GM18867 (cell line): ENCODE data around the gene OR56B4.
"Not testable (repeated sequence)": the region's sequence is repeated elsewhere in the genome, so short reads cannot be mapped to it uniquely, and the experiment has no call there.

Experiments
- ATAC-seq: cut with Tn5 transposase; IDR thresholded peaks from one replicate; pipeline ENCODE4 v1.9.1; 2021; ENCODE audit warnings: mild to moderate bottlenecking, moderate library complexity; ENCODE audit not compliant: unreplicated experiment

Gene OR56B4, protein sequence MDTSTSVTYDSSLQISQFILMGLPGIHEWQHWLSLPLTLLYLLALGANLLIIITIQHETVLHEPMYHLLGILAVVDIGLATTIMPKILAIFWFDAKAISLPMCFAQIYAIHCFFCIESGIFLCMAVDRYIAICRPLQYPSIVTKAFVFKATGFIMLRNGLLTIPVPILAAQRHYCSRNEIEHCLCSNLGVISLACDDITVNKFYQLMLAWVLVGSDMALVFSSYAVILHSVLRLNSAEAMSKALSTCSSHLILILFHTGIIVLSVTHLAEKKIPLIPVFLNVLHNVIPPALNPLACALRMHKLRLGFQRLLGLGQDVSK

DNA sequence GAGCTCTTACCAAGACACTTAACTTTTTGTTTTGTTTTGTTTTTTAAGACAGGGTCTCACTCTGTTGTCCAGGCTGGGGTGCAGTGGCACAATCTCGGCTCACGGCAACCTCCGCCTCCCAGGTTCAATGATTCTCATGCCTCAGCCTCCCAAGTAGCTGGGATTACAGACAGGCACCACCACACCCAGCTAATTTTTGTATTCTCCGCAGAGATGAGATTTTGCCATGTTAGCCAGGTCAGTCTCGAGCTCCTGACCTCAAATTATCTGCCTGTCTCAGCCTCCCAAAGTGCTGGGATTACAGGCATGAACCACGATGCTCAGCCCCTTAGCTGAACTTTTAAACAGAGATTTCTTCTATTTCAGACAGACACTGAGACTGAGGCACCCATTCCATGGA is at the start of gene OR56B4:
TSS of gene OR56B4 (plus strand) at position 301 of the 400 bp plus-strand sequence. CDS start at position 396, 95 bp downstream.
- not testable (repeated sequence) for ATAC-seq

DNA sequence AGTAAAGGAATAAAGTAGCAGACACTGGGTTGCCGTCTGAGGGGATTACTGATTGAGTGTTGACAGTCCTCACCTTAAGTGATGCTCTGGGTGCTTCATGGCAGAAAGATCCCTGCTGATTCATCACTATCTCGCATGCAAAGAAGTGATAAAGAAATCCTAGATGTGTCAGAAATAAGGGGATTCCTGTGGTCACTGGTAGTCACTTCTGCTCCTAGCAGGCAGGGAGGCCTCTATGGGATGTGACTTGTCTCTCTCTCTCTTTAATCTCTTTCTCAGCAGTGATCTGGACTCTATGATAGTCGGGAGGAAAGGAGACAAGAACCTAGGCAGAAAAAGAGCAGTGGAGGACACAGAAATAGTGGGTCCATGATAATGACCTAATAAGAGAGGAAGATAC is 46.0 kb upstream of the OR56B4 start:
- no peak for ATAC-seq

DNA sequence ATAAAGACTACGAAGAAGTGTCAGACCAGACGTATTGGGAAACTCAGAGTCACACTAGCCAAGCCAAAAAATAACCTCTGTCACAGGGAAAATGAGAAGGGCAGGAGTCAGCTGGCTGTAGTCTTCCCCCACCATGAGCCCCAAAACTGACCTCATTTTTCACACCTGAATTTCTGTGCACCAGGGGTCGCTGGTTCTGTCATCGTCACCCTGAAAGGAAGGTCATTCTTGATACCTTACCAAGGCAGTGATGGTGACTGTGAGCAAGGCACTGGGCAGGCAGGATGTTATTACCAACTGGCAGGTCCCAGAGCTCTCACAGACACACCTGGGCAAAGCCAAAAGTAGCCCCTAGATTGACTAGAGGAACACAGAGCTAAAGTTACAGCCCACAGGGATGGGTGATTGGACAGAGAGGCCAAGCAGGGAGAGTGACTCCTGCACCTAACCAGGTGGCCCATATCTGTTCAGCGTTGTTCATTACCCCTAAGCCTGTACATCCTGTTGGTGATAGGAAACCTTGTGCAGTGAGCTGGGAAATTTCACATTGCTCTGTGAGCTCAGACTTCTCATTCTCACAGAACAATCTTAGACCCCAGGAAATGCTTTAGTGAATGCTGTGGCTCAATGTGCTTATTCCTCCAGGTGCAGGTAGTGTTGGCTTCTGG is 44.7 kb upstream of the OR56B4 start:
- no peak for ATAC-seq

DNA sequence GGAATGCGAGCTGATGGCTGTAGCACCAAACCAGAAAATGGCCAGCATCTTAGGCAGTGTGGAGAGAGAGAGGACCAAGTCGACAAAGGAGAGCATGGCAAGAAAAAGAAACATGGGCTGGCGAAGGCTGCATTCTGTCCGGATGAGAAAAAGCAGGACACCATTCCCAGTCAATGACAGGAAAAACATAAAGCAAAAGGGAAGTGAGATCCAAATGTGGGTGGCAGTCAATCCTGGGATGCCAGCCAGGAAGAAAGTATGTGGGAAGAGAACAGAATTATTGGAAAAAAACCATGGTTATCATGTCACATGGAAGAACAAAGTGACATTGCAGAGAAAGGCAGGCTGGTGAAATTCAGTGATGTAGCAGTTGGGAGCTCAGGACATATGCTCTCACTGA is 40.0 kb upstream of the OR56B4 start:
- ATAC-seq: no peak

DNA sequence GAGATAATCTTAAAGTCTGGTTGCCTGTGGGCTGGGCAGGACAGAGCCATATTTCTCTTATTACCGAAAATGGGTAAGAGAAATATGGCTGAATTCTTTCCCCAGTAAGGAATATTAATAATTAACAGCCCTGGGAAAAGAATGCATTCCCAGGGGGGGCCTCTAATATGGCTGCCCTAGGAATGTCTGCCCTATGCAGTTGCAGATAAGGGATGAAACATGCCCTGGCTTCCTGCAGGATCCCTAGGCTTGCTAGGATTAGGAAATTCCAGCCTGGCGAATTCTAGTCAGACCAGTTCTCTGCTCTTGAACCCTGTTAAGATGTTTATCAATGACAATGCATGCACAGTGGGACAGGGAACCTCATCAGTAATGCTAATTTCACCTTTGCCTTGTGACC is 31.0 kb upstream of the OR56B4 start:
- ATAC-seq: not testable (repeated sequence)

DNA sequence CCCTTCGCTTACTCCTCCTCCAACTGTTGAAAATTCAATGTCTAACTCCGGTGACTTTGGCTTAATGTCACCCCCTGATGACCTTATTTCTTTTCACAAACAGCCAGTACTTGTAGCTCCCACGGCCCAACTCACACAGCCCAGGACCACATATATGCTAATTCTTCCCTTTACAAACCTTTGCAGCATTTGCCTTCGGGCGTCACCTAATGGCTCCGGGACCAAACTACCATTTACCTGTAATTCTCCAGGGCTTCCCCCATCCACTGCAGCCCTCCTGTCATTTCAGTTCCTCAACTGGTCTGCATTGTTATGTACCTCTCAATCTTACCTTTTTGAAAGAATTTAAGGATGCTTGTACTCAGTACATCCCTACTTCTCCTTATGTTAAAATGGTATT is 29.8 kb upstream of the OR56B4 start:
- no peak for ATAC-seq

DNA sequence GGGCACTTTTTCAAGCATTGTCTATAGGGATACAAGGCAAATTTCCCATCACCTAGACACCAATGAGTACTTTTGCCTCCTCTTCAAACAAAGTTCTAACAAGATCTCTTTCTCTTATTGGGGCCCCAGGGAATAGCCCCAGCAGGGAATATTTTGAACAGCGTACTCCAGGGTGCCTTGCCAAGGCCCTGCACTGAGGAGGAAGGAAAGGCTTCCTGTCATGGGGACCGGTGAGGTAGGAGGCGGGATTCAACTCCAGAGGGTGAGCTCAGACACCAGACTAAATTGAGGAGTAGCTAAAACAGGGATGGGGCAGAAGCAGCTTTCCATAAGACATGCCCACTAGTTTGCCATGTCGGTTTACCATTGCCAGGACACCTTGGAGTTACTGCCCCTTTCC is 28.0 kb upstream of the OR56B4 start:
- no peak for ATAC-seq

DNA sequence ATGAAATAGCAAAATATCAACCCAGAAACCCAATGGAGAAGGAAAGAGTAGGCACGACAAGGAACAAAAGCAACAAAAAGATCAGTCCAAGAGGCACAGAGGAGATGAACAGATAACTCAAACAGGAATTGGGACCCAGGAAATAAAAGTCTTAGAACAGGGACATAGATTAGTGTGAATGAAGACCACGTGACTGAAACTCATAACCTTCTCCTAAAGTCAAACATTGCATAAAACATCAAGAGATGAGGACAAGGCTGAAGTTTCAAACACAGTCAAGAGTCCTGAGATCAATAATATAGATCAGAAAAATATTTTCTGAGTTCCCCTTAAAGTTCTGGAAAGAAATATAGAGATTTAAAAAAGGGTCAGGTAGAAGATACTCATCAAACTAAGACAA is 24.4 kb upstream of the OR56B4 start:
- no peak for ATAC-seq

DNA sequence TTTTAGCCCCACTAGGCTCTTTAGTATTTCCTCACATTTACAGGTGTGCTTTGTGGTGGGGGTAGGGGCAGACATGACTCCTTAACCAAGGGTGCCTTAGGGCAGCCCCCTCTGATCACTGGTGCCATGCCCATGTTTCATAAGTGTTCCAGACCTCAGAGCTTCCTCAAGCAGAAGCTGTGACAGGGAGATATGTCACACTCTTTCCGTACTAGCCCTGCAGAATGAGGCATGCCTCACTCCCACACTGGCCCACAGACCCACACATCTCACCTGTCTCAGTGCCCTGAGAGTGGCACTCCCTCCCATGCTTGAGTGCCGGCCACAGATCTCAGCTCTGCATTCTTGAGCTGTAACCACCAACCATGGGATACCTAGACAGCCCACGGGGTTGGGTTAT is 22.9 kb upstream of the OR56B4 start:
- ATAC-seq: no peak

DNA sequence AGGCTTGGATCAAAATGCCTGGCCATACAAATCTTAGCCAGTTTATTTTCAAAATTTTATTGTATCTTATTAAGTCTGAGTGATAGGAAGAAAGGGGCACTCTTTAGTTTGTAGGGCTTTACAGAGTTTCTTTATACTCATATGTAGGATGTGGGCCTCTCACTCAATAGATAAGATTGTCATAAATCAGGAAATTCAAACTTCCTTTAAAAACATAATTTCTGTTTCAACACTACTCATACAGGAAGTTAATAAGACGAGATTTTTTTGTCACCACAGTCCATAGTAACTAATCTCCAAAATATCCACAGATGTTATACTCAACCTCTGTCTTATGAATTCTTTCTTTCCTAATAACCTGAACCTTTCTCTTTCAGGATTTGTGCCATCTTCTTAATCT is 13.3 kb upstream of the OR56B4 start:
- ATAC-seq: no peak

DNA sequence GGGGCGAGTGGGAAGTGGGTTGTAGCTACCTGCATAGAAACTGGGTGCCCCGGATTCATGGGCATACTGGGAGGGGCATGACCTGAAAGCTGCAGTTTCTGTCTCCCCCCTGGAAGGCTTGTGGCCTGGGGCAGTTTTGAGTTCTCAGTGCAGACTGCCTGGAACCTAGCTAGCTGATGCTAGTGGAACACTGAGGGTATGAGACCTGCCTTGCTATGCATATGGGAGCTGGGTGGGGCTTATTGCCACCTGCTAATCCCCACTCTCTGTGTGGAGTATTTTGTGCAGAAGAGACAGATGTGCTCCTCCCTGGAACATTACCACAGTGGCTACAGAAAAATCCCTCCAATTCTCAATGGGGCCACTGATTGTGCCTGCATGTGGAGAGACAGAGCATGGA is 11.7 kb upstream of the OR56B4 start:
- no peak for ATAC-seq

DNA sequence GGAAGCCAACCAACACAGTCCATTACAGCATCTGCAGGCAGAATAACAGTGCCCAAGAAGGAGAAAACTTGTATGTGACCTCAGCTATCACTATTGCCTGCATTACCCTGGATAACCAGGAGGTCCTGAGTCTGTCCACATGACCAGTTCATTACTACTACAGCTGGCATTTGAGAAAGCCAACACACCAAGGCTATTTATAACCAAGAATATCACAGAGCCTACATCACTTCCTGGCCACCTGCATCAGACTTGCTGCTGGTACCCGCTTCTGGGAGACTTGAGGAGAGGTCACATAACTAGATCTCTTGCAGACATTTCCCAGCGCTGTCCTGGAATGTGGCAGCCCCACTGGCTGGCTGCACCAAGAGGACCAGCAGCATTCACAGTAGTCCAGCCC is 11.1 kb upstream of the OR56B4 start:
- ATAC-seq: no peak

DNA sequence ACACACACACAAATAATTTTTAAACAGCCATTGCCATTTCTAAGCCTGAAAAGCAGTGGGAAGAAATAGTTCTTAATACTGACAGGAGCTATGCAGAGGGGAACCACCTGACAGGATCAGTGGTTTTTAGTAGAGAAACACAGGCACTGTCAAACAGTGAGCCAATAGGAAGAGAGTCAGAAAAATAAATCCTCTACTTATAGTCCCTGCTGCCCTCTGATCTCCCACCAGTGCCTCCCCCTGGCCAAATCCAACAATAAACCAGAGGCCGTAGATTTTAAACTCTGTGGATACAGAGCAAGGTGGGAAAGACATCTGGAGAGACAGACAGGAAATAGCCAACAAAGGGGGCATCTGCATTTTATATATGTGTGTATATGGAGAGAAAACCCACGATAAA is 7.9 kb upstream of the OR56B4 start:
- no peak for ATAC-seq

DNA sequence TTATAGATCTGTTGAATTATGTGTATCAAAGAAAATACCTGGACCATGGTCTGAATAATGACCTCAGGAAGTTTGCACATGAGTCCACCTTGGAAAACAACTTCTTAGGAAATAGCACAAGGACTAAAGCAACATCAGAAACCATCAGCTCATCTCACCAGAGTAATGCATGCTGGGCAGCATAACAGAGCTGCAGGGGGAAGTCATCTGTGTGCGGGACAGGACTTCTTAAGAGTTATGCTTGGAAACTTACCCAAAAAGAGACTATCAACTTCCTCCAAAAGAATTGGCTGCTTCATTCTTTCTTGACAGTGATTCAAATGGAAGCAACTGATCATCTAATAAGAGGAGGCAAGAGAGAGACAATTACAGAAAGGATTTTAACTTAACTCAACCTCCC is 2.5 kb downstream of the OR56B4 start:
- no peak for ATAC-seq

DNA sequence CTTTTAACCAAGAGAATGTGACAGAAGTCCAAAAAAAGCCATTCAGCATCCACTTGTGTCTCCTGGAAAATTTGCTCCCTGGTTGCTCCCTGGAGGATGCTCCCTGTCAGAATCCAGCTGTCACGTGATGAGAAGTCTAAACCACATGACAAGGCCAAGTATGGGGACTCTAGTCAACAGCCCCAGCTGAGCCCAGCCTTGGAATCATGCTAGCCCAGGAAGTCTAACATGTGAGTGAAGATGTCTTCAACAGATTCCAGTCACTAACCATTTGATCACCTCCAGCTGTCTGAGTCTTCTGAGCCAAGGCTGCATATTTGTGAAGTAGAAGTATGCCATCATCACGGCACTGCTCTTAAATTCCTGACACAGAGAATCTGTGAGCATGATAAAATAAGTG is 4.2 kb downstream of the OR56B4 start:
- no peak for ATAC-seq

DNA sequence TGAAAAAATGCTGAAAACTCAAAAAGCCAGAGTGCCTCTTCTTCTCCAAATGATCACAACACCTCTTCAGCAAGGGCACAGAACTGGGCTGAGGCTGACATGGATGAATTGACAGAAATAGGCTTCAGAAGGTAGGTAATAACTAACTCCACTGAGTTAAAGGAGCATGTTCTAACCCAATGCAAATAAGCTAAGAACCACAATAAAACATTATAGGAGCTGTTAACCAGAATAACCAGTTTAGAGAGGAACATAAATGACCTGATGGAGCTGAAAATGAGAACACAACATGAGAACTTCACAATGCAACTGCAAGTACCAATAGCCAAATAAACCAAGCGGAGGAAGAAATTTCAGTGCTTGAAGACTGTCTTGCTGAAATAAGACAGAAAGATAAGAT is 9.2 kb downstream of the OR56B4 start:
- ATAC-seq: no peak

DNA sequence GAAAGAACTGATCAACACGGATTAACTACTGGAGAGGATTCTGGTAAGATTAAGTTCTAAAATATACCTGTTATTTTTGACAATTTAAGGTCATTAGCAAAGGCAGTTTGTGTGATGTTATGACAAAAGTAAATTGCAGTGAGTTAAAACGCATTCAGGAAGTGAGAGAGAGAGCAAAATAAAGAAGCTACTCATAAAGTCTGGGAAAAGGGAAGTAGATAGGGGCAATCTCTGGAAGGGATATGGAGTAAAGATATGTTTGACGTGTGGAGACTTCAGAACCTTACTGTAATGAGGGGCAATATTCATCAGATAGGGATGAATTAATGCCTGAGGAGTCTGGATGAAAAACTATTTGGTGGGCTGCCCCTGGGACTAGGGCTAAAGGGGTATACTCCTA is 16.8 kb downstream of the OR56B4 start:
- no peak for ATAC-seq

DNA sequence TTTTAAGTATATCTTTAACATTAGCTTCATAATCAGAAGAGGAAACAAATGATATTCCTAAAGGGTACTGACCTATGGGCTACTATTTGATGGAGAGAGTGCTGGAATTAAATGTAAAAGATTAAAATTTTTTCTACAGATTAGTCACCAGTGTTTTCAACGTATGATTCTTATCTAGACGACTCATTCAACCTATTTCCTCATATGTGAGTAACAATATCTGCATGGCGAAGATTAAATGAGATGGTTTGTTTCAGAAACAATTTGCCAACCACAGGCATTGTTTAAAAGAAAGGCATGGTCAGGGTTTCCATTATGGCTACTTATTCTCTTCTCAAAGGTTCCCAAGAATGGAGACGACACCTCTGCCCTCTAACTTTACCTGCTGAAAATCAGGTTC is 20.4 kb downstream of the OR56B4 start:
- no peak for ATAC-seq

DNA sequence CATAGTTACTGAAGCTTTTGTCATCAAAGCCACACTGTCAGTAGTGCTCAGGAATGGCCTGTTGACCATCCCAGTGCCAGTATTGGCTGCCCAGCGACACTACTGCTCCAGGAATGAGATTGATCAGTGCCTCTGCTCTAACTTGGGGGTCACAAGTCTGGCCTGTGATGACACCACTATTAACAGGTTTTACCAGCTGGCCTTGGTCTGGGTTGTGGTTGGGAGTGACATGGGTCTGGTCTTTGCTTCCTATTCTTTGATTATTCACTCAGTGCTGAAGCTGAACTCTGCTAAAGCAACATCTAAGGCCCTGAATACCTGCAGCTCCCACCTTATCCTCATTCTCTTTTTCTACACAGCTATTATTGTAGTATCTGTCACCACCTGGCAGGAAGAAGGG is 21.5 kb downstream of the OR56B4 start:
- ATAC-seq: no peak

DNA sequence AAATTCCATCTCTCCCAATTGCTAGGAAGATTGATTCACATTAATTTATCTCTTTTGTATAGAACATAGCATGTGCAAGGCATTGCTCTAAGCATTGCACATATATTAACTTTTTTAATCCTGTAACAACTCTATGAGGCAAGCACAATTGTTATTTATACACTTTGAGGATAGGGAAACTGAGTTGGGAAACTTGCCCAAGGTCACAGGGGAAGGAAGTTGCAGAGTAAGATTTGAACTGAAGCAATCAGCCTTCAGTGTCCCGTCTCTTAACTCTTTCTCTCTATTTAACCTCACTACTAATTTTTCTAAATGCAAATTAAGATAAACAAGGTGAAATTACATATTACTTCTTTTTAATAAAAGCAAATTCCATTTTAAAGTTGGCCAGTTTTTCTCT is 22.2 kb downstream of the OR56B4 start:
- ATAC-seq: no peak

DNA sequence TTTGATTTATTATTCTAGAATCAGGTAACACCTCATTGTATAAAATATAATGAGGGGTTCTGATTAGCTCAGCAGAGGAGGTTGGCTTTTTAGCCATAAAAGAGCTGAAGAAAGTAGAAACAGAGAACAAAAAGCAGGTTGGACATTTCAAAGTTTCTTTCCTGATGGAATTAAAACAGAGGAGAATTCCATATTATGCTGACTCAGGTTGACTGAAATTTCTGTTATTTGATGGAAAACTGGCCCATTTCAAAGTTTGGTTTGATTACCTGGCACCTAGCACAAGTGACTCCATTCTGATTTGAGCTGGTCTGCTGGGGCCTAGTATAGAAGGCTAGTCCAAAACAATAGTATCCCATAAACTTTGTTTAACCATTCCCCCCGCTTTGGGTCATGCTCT is 24.9 kb downstream of the OR56B4 start:
- ATAC-seq: no peak

DNA sequence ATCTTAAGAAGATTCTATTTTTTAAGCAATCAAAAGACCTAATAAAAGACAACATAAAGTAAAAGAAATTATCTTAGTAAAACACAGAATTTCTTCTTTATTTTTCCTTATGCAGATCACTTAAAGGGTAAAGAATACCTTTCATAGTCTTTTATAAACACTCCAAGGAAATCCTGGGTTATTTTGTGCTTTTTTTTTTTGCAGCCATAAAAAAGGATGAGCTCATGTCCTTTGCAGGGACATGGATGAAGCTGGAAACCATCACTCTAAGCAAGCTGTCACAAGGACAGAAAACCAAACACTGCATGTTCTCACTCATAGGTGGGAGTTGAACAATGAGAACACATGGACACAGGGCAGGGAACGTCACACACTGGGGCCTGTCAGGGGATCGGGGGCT is 28.5 kb downstream of the OR56B4 start:
- ATAC-seq: not testable (repeated sequence)

DNA sequence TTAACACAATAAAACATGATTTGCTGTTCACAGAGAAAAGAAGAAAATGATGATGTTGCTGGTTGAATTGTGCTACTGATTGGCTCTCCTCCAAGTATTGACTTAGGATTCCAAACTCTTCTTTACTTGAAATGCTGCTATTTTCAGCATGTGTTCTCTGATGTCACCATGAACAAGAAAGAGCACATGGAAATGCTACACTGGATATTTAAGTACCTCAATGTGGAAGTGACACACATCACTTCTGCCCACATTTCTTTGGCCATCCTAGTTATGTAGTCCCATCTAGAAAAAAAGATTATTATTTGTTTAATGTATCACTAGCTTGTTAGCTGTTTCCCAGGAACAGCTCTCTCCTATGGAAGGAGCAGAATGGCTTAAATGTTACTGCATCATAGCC is 35.5 kb downstream of the OR56B4 start:
- no peak for ATAC-seq
